Prostate gland (tissue), 2 donors: ENCODE data around the gene ATP6AP1. TPM values are rescaled to one million over a fixed set of nuclear protein-coding genes. Genes with fewer than 3 reads are reported as not detected.
A peak's percentile ranks its signal among the peaks of the same experiment; 100 is the strongest.
"Not testable (repeated sequence)": the region's sequence is repeated elsewhere in the genome, so short reads cannot be mapped to it uniquely, and the experiment has no call there.

Experiments
- DNase-seq: peaks from one replicate; pipeline ENCODE4 v3.0.0-alpha.2; 2019; ENCODE audit warnings: low spot score
- H3K27ac ChIP-seq, 2 donors: fragments of 200-600 bp; sonication (generic); 2 replicates each; pipeline ENCODE4 v1.5.1; 2017 to 2019
- H3K27me3 ChIP-seq: fragments of 200-600 bp; sonication (generic); replicated peaks from 2 replicates; pipeline ENCODE4 v1.5.1; 2019; ENCODE audit not compliant: insufficient read depth
- H3K36me3 ChIP-seq, 2 donors: fragments of 200-600 bp; sonication (generic); 1 replicate in 1 of 2; 2 replicates in 1 of 2; pipeline versions ENCODE4 v1.5.1 to v1.8.1; 2017 to 2019
- H3K4me1 ChIP-seq: fragments of 200-600 bp; sonication (generic); replicated peaks from 2 replicates; pipeline ENCODE4 v1.5.1; 2019
- H3K4me3 ChIP-seq, 2 donors: fragments of 200-600 bp; sonication (generic); 2 replicates each; pipeline ENCODE4 v1.5.1; 2017 to 2019
- H3K9me3 ChIP-seq: fragments of 200-600 bp; sonication (generic); 2 replicates; pipeline ENCODE4 v1.5.1; 2017
- POLR2A ChIP-seq: fragments of 450-650 bp; IDR thresholded peaks from one replicate; pipeline ENCODE4 v1.6.1; 2016; ENCODE audit warnings: antibody characterized with exemption, mild to moderate bottlenecking
- POLR2AphosphoS5 ChIP-seq: sonication (generic); formaldehyde crosslinking; IDR thresholded peaks from one replicate; pipeline ENCODE4 v1.6.1; 2017; ENCODE audit warnings: antibody characterized with exemption
- WGBS: methylation state at CpG from one replicate; pipeline ENCODE4 v1.1.5; 2018; 5-methylcytosine and 5-hydroxymethylcytosine counted together
- intact Hi-C: fragments of 100-400 bp; cut with DNase I; formaldehyde crosslinking; loops from one replicate; pipeline ENCODE4 v1.14.2; 2022
- total RNA-seq, 2 donors: library from RNA; depleted of rRNA; stranded (reverse); fragments of >200 nt; gene quantifications; one replicate each; pipeline ENCODE4 v1.1.0, GENCODE V29; 2016
- TF ChIP-seq, protein P1 (sequence below), 4 experiments: fragments of 200-600 bp in 2 of 4; fragments of 450-650 bp in 2 of 4; sonication (generic) in 2 of 4; IDR thresholded peaks; 1 replicate in 3 of 4; 2 replicates in 1 of 4; pipeline ENCODE4 v1.5.1; 2016 to 2019; ENCODE audit warnings: antibody characterized with exemption in 4 of 4, mild to moderate bottlenecking in 2 of 4, moderate library complexity in 2 of 4

Gene ATP6AP1
- total RNA-seq, 2 donors from 2014 or later, result 110 to 149 TPM

DNA sequence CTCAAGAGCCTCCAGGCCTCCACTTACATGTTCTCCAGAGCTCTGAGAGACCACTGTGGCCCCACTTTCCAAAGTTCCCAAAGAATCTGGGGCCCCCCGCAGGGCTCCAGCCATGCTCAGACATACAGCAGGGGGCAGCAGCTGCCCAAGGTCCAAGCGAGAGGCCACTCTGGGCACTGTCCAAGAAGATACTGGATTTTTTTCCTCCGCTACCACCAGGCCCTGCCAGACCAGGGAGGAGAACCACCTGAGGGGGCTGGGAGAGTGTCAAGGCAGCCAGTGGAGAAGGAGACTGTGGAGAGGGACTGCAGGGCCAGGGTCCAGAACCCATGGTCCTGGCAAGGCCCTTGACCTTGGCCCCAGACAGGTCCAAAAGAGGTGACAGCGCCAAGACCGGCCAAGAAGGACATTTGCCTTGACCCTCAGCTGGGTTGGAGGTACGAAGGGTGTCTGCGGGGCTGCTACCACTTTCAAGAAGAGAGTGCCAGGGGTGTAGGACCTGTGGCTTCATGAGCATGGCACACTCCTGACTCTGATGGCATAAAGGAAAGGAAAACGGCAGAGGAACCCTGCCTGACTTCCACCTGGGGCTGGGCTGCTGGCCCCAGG, 44.1 kb upstream of the ATP6AP1 start:
- Histone ChIP-seq H3K27me3 (no peaks in the 10 kb centered on the region), H3K9me3 (no peaks in the 10 kb centered on the region), H3K36me3 (no peaks in the 10 kb centered on the region), H3K4me3 (no peak overlapping the region), H3K4me1 (no peaks in the 10 kb centered on the region), H3K27ac (no peak overlapping the region)
- TF ChIP-seq POLR2A, result no peak
- no peak for TF ChIP-seq POLR2AphosphoS5
- TF ChIP-seq, protein P1, sequence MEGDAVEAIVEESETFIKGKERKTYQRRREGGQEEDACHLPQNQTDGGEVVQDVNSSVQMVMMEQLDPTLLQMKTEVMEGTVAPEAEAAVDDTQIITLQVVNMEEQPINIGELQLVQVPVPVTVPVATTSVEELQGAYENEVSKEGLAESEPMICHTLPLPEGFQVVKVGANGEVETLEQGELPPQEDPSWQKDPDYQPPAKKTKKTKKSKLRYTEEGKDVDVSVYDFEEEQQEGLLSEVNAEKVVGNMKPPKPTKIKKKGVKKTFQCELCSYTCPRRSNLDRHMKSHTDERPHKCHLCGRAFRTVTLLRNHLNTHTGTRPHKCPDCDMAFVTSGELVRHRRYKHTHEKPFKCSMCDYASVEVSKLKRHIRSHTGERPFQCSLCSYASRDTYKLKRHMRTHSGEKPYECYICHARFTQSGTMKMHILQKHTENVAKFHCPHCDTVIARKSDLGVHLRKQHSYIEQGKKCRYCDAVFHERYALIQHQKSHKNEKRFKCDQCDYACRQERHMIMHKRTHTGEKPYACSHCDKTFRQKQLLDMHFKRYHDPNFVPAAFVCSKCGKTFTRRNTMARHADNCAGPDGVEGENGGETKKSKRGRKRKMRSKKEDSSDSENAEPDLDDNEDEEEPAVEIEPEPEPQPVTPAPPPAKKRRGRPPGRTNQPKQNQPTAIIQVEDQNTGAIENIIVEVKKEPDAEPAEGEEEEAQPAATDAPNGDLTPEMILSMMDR (IDR thresholded peaks at IDR 0.05), result peak in 2 of 4 experiments; percentile 10 to 36
- 79% methylated on average over 5 of the region's 8 CpGs for WGBS
- DNase-seq, result no peak
- intact Hi-C loops, result no loop called here

GRCh38 chrX:154388094-154388493, 40.4 kb upstream of the ATP6AP1 start:
- DNase-seq, H3K36me3 ChIP-seq, H3K9me3 ChIP-seq, H3K4me1 ChIP-seq, H3K4me3 ChIP-seq, H3K27me3 ChIP-seq, intact Hi-C loops, H3K27ac ChIP-seq: not testable (repeated sequence)
- no CpG with 5 or more reads among the region's 20 CpGs for WGBS

DNA sequence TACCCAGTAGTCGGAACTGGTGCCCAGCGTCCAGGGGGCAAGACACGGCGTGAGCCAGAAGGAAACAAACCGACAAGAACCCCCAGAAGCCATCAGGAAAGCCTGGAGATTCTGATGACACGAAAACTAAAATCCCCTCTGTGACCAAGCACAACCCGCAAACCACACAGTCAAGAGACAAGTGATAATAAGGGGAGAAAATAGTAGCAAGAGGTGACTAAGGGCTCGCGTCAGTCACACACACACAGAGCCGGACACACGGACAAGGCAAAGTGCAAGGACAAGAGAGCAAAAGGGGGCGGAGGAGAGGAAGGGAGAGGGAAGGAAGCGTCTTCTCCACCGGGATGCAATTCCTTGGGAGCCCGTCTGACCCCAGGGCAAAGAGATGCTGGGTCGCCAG, 39.8 kb upstream of the ATP6AP1 start:
- H3K36me3 ChIP-seq, H3K4me3 ChIP-seq, H3K27ac ChIP-seq, H3K4me1 ChIP-seq, DNase-seq, H3K9me3 ChIP-seq, intact Hi-C loops, H3K27me3 ChIP-seq: not testable (repeated sequence)
- WGBS, result no CpG with 5 or more reads among the region's 16 CpGs

GRCh38 chrX:154389812-154390747, 38.4 kb upstream of the ATP6AP1 start:
- DNase-seq, H3K36me3 ChIP-seq, H3K9me3 ChIP-seq, H3K27me3 ChIP-seq, H3K4me1 ChIP-seq, intact Hi-C loops, H3K27ac ChIP-seq: not testable (repeated sequence)
- WGBS, result no CpG with 5 or more reads among the region's 121 CpGs
- H3K4me3 ChIP-seq, result peak overlapping the region in 1 of 2 donors; percentile 21

DNA sequence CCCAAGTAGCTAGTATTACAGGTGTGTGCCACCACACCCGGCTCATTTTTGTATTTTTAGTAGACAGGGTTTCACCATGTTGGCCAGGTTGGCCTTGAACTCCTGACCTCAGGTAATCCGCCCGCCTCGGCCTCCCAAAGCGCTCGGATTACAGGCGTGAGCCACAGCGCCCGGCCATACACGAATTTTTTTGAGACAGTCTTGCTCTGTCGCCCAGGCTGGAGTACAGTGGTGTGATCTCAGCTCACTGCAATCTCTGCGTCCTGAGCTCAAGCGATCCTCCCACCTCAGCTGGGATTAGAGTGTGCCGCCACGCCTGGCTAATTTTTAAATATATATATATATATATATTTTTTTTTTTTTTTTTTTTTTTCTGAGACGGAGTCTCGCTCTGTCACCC, 32.1 kb upstream of the ATP6AP1 start:
- H3K4me1 ChIP-seq, H3K27ac ChIP-seq, H3K36me3 ChIP-seq, DNase-seq, H3K27me3 ChIP-seq, H3K4me3 ChIP-seq, H3K9me3 ChIP-seq: not testable (repeated sequence)
- intact Hi-C loops, result loop anchor here (5.0 kb wide), 1 partner anchor 136 kb away; no protein-coding TSS in a partner anchor
- 89% methylated on average over 13 of the region's 17 CpGs for WGBS

GRCh38 chrX:154396973-154397887, 31.2 kb upstream of the ATP6AP1 start:
- intact Hi-C loops, result loop anchor here (5.0 kb wide), 1 partner anchor 135 kb away; no protein-coding TSS in a partner anchor
- Histone ChIP-seq H3K27me3 (no peaks in the 10 kb centered on the region), H3K36me3 (no peaks in the 10 kb centered on the region), H3K4me3 (peak overlapping the region; percentile 56 to 62), H3K9me3 (no peaks in the 10 kb centered on the region), H3K27ac (peak overlapping the region; percentile 95 to 96), H3K4me1 (no peaks in the 10 kb centered on the region)
- no peak for DNase-seq
- TF ChIP-seq, protein P1 (IDR thresholded peaks at IDR 0.05), result no peak
- no peak for TF ChIP-seq POLR2A
- no peak for TF ChIP-seq POLR2AphosphoS5
- 2% methylated on average over 31 of the region's 53 CpGs for whole genome bisulfite sequencing
